Left lung (tissue), 10 donors: ENCODE measurements around the gene ZNF425. TPM values are rescaled to one million over a fixed set of nuclear protein-coding genes. Genes with fewer than 3 reads are reported as not detected.
A peak's percentile ranks its signal among the peaks of the same experiment; 100 is the strongest.

Experiments
- ATAC-seq: fragments of 200-7000 bp; cut with Tn5 transposase; one replicate; pipeline ENCODE4 v1.9.1; 2020; ENCODE audit warnings: moderate library complexity
- DNase-seq, 4 donors: peaks; one replicate each; pipeline ENCODE4 v3.0.0-alpha.2; 2013 to 2020
- H3K27ac ChIP-seq, 2 donors: fragments of 200-600 bp; sonication (generic) in 1 of 2; one replicate each; pipeline versions ENCODE4 v1.5.0 to v1.8.0; 2020 to 2021
- H3K27me3 ChIP-seq, 2 donors: fragments of 200-600 bp; sonication (generic) in 1 of 2; one replicate each; pipeline versions ENCODE4 v1.5.0 to v1.8.0; 2020 to 2021
- H3K36me3 ChIP-seq, 2 donors: fragments of 200-600 bp; sonication (generic) in 1 of 2; one replicate each; pipeline versions ENCODE4 v1.5.0 to v1.8.0; 2020 to 2021
- H3K4me1 ChIP-seq, 2 donors: fragments of 200-600 bp; one replicate each; pipeline ENCODE4 v1.8.0; 2021
- H3K4me3 ChIP-seq, 2 donors: fragments of 200-600 bp; sonication (generic) in 1 of 2; one replicate each; pipeline versions ENCODE4 v1.5.0 to v1.8.0; 2020 to 2021; ENCODE audit warnings: mild to moderate bottlenecking in 1 of 2
- H3K9me3 ChIP-seq, 2 donors: fragments of 200-600 bp; sonication (generic) in 1 of 2; one replicate each; pipeline versions ENCODE4 v1.5.0 to v1.8.0; 2020 to 2021
- CTCF ChIP-seq, 2 donors: fragments of 200-600 bp; sonication (generic) in 1 of 2; IDR thresholded peaks; one replicate each; pipeline versions ENCODE4 v1.5.0 to v1.8.0; 2021; ENCODE audit warnings: antibody characterized with exemption in 2 of 2
- intact Hi-C, 2 donors: fragments of 100-400 bp; cut with DNase I; formaldehyde crosslinking; loops; one replicate each; pipeline versions ENCODE4 v1.11.2 to v1.14.2; 2022
- polyA plus RNA-seq, 6 donors: library from polyadenylated mRNA; unstranded; fragments of 120-200 nt; gene quantifications; one replicate each; pipeline ENCODE4 v1.2.1, GENCODE V29; 2013; ENCODE audit not compliant: insufficient read length in 6 of 6
- total RNA-seq, 2 donors: library from RNA; stranded (reverse); fragmentation: NEBNext Ultra II Directional; extraction: Animal tissue kit (Norgen Biotek cat#: 25700); gene quantifications; one replicate each; pipeline ENCODE4 v1.2.1, GENCODE V29; 2021
- donor health status: DM: no; HTN: yes; CAD: no.
- donor health status: DM: no; HTN: no; CAD: no.

The ZNF425 gene
- total and polyA plus RNA-seq, 8 donors: 1.3 to 5.4 (median 4.3) TPM

GRCh38 chr7:149109969-149110368 lies 16.2 kb downstream of the ZNF425 start:
- no peaks in the 10 kb centered on the region for H3K9me3 ChIP-seq
- DNase-seq (no peak), ATAC-seq (no peak)
- no peak overlapping the region for H3K27ac ChIP-seq
- no peaks in the 10 kb centered on the region for H3K27me3 ChIP-seq
- no peak for TF ChIP-seq CTCF (IDR thresholded peaks at IDR 0.05)
- intact Hi-C loops: no loop called here
- no peaks in the 10 kb centered on the region for H3K4me1 ChIP-seq
- H3K36me3 ChIP-seq: peaks cover 0 to 1% of the 10 kb centered on the region in 2 donors
- H3K4me3 ChIP-seq: no peak overlapping the region

GRCh38 chr7:149104749-149105148 lies 21.4 kb downstream of the ZNF425 start:
- peaks cover 0 to 21% of the 10 kb centered on the region in 2 donors for H3K36me3 ChIP-seq
- intact Hi-C loops: no loop called here
- no peaks in the 10 kb centered on the region for H3K9me3 ChIP-seq
- TF ChIP-seq CTCF (IDR thresholded peaks at IDR 0.05): no peak
- no peak for ATAC-seq
- peak in 1 of 4 donors; percentile 77 for DNase-seq
- H3K27ac ChIP-seq: no peak overlapping the region
- H3K27me3 ChIP-seq: no peaks in the 10 kb centered on the region
- H3K4me1 ChIP-seq: no peaks in the 10 kb centered on the region
- H3K4me3 ChIP-seq: no peak overlapping the region

- Histone ChIP-seq H3K4me1 (no peaks in the 10 kb centered on the region), H3K27me3 (no peaks in the 10 kb centered on the region), H3K36me3 (peaks cover 0 to 21% of the 10 kb centered on the region in 2 donors), H3K9me3 (no peaks in the 10 kb centered on the region), H3K27ac (no peak overlapping the region), H3K4me3 (no peak overlapping the region)
- TF ChIP-seq CTCF (IDR thresholded peaks at IDR 0.05): no peak
- no peak for ATAC-seq
- no peak for DNase-seq
- intact Hi-C loops: no loop called here
Observed at GRCh38 chr7:149104214-149104613, 21.9 kb downstream of the ZNF425 start.

GRCh38 chr7:149103424-149103823 lies 22.7 kb downstream of the ZNF425 start:
- DNase-seq (peak in 1 of 4 donors; percentile 4), ATAC-seq (no peak)
- no peaks in the 10 kb centered on the region for H3K9me3 ChIP-seq
- H3K36me3 ChIP-seq: peaks cover 0 to 21% of the 10 kb centered on the region in 2 donors
- no peak overlapping the region for H3K4me3 ChIP-seq
- no peak overlapping the region for H3K27ac ChIP-seq
- no peaks in the 10 kb centered on the region for H3K4me1 ChIP-seq
- no peak for TF ChIP-seq CTCF (IDR thresholded peaks at IDR 0.05)
- intact Hi-C loops: no loop called here
- H3K27me3 ChIP-seq: no peaks in the 10 kb centered on the region

- H3K27ac ChIP-seq: no peak overlapping the region
- ATAC-seq (no peak), DNase-seq (no peak)
- no peak overlapping the region for H3K4me3 ChIP-seq
- no peak for TF ChIP-seq CTCF (IDR thresholded peaks at IDR 0.05)
- intact Hi-C loops: no loop called here
- H3K27me3 ChIP-seq: no peaks in the 10 kb centered on the region
- H3K36me3 ChIP-seq: peaks cover 0 to 21% of the 10 kb centered on the region in 2 donors
- H3K4me1 ChIP-seq: no peaks in the 10 kb centered on the region
- no peaks in the 10 kb centered on the region for H3K9me3 ChIP-seq
Observed at GRCh38 chr7:149102666-149103065, 23.5 kb downstream of the ZNF425 start.
